ENCODE measurements around the gene ZFAND3.

The ZFAND3 gene

DNA sequence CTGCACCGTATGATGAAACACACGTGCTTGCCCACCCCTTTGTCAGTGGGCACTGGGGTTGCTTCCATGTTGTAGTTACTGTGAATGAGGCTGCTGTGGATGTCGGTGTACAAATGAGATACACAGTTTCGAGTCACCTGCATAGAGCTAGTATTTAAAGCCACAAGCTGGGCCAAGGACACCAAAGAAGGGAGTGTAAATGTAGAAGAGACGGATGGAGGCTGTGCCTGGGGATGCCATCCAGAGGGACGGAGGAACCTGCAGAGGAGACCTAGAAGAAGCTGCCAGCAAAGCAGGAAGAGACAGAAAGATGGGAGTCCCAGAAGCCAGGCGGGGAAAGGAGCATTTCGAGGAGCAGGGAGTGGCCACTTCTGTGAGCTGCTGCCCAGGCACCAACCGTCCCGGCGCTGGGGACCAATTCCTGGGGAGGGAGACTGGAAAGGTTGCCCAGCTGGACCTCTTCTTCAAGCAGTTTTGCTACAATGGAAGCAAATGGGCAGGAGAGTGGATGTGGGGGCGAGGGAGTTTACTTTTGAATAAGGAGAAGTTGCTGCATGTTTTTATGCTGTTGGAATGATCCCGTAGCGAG is 339.3 kb downstream of the ZFAND3 start:
- TF ChIP-seq HDGF (IDR thresholded peaks at IDR 0.05; ENCODE audit: borderline replicate concordance) (no peak), FOXK2 (IDR thresholded peaks at IDR 0.05) (no peak), TARDBP (IDR thresholded peaks at IDR 0.05) (no peak), BHLHE40 (IDR thresholded peaks at IDR 0.05; ENCODE audit: borderline replicate concordance) (no peak), NFRKB (IDR thresholded peaks at IDR 0.05) (no peak), CTBP1 (IDR thresholded peaks at IDR 0.05; ENCODE audit: borderline replicate concordance) (no peak), ARNT (IDR thresholded peaks at IDR 0.05) (no peak), FOXM1 (IDR thresholded peaks at IDR 0.05; ENCODE audit: borderline replicate concordance) (no peak), ELF4 (IDR thresholded peaks at IDR 0.05) (no peak), SP1 (IDR thresholded peaks at IDR 0.05) (no peak), ZNF384 (IDR thresholded peaks at IDR 0.05) (no peak), SUZ12 (IDR thresholded peaks at IDR 0.05) (no peak), FOXA1 (IDR thresholded peaks at IDR 0.05) (no peak), LEF1 (IDR thresholded peaks at IDR 0.05; ENCODE audit: borderline replicate concordance) (no peak), L3MBTL2 (conservative IDR thresholded peaks at IDR 0.05) (no peak)
- TF ChIP-seq, protein P1, sequence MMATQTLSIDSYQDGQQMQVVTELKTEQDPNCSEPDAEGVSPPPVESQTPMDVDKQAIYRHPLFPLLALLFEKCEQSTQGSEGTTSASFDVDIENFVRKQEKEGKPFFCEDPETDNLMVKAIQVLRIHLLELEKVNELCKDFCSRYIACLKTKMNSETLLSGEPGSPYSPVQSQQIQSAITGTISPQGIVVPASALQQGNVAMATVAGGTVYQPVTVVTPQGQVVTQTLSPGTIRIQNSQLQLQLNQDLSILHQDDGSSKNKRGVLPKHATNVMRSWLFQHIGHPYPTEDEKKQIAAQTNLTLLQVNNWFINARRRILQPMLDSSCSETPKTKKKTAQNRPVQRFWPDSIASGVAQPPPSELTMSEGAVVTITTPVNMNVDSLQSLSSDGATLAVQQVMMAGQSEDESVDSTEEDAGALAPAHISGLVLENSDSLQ (IDR thresholded peaks at IDR 0.05) = no peak
- ChIA-PET CTCF (no interaction called here), POLR2A (no interaction called here)
- no peak for DNase-seq (ENCODE audit: extremely low spot score)

DNA sequence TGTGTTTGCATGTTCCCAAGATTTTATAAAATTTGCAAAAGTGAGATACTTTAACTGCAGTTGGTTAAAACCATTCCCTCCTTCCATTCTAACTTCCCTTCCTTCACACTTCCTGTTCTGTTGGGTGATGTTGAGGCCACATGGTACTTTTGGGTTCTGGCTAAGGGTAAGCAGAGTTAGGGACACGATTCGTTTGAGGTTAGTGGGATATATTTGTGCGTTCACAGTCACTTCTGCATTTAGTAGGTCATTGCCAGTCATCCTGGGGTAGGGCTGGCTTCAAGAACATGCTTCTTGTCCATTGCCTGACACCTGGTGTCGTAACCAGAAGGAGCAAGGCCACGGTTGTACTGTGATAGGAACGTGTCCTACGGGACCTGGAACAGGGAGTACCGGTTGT is 340.1 kb downstream of the ZFAND3 start:
- CTCF ChIA-PET = no interaction called here
- DNase-seq (ENCODE audit: extremely low spot score) = no peak
- POLR2A ChIA-PET = no interaction called here
- TF ChIP-seq FOXK2 (IDR thresholded peaks at IDR 0.05) (no peak), ELF4 (IDR thresholded peaks at IDR 0.05) (no peak)

DNA sequence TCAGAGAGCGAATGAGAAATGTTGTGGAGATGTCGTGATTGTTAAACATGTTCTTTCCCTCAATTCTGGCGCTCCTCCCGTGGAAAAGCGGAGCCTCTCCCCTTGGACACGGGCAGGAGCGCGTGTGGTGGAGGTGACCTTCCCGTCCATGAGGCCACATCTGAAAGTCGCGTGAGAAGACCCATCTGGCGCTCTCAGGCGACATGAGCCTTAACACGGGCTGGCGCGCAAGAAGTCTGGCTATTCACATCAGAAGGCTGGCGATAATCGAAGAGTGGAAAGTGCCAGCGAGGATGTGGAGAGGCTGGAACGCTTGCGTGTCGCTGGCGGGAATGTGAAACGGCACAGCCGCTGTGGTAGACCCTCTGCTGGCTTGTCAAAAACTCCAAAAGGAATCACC is 341.3 kb downstream of the ZFAND3 start:
- no peak for DNase-seq (ENCODE audit: extremely low spot score)
- TF ChIP-seq TARDBP (IDR thresholded peaks at IDR 0.05) (no peak), FOXA1 (IDR thresholded peaks at IDR 0.05) (no peak), ARNT (IDR thresholded peaks at IDR 0.05) (no peak), BHLHE40 (IDR thresholded peaks at IDR 0.05; ENCODE audit: borderline replicate concordance) (no peak), SUZ12 (IDR thresholded peaks at IDR 0.05) (no peak), CTBP1 (IDR thresholded peaks at IDR 0.05; ENCODE audit: borderline replicate concordance) (no peak), SP1 (IDR thresholded peaks at IDR 0.05) (no peak), ZNF384 (IDR thresholded peaks at IDR 0.05) (no peak), FOXM1 (IDR thresholded peaks at IDR 0.05; ENCODE audit: borderline replicate concordance) (no peak), LEF1 (IDR thresholded peaks at IDR 0.05; ENCODE audit: borderline replicate concordance) (no peak)
- TF ChIP-seq, protein P1 (IDR thresholded peaks at IDR 0.05) = no peak
- ChIA-PET POLR2A (no interaction called here), CTCF (no interaction called here)

DNA sequence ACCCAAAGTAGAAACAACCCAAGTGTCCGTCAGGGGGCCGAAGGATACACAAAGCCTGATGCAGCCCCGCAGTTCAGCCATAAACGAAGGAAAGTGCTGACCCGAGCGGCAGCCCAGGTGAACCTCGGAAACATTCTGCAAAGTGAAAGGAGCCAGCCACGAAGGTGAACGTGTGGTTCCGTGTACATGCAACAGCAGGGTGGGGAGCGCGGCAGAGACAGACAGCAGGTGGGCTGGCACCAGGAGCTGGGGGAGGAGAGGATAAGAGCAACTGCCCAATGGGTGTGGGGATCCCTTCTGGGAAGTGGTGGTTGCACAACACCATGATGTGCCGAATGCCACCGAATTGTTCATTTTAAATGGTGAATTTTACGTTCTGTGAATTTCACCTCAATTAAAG is 341.8 kb downstream of the ZFAND3 start:
- DNase-seq (ENCODE audit: extremely low spot score) = no peak
- TF ChIP-seq FOXA1 (IDR thresholded peaks at IDR 0.05) (no peak), NFRKB (IDR thresholded peaks at IDR 0.05) (no peak), TARDBP (IDR thresholded peaks at IDR 0.05) (no peak), BHLHE40 (IDR thresholded peaks at IDR 0.05; ENCODE audit: borderline replicate concordance) (no peak), LEF1 (IDR thresholded peaks at IDR 0.05; ENCODE audit: borderline replicate concordance) (no peak), L3MBTL2 (conservative IDR thresholded peaks at IDR 0.05) (no peak), SUZ12 (IDR thresholded peaks at IDR 0.05) (no peak), CTBP1 (IDR thresholded peaks at IDR 0.05; ENCODE audit: borderline replicate concordance) (no peak), ARNT (IDR thresholded peaks at IDR 0.05) (no peak), ELF4 (IDR thresholded peaks at IDR 0.05) (no peak), FOXM1 (IDR thresholded peaks at IDR 0.05; ENCODE audit: borderline replicate concordance) (no peak), HDGF (IDR thresholded peaks at IDR 0.05; ENCODE audit: borderline replicate concordance) (no peak), SP1 (IDR thresholded peaks at IDR 0.05) (no peak), FOXK2 (IDR thresholded peaks at IDR 0.05) (no peak), ZNF384 (IDR thresholded peaks at IDR 0.05) (no peak)
- TF ChIP-seq, protein P1 (IDR thresholded peaks at IDR 0.05) = no peak
- POLR2A ChIA-PET = no interaction called here
- CTCF ChIA-PET = no interaction called here

DNA sequence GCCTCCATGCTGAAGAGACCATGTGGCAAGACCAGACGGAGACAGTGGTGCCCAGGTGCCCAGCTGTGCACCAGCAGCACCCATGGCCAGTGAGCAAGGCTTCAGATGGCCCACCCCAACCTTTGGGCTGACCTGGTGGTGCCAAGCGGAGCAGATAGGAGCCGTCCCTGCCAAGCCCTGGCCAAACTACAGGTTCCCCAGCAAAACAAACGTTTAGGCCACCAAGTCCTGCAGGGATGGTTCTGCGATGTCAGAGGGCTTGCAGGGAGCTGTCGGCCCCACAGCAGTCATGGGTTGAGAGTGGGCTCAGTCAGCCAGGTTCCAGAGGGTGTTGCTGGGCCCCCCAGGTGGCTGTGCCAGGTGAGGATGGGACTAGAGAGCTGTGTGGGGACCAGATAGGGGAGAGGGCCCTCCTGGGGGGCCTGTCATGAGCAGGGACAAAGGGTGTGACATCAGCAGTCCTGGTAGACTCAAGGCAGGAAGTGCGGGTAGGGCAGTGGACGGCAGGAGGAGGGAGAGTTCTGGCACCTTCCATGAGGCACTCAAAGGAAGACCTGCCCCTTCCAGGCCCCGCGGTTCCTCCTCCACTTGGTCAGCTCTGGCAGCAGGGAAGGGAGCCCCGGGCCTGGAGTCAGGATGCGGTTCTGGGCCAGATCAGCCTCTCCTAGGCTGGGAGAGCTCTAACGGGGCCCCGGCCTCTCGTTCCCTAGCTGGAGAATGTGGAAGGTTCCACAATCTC is 342.4 kb downstream of the ZFAND3 start:
- ChIA-PET POLR2A (no interaction called here), CTCF (no interaction called here)
- no peak for DNase-seq (ENCODE audit: extremely low spot score)
- TF ChIP-seq LEF1 (IDR thresholded peaks at IDR 0.05; ENCODE audit: borderline replicate concordance) = no peak
- TF ChIP-seq FOXK2 (IDR thresholded peaks at IDR 0.05) = no peak
- TF ChIP-seq L3MBTL2 (conservative IDR thresholded peaks at IDR 0.05) = no peak
- no peak for TF ChIP-seq FOXA1 (IDR thresholded peaks at IDR 0.05)
- TF ChIP-seq NFRKB (IDR thresholded peaks at IDR 0.05) = no peak
- no peak for TF ChIP-seq CTBP1 (IDR thresholded peaks at IDR 0.05; ENCODE audit: borderline replicate concordance)
- TF ChIP-seq, protein P1 (IDR thresholded peaks at IDR 0.05) = no peak
- TF ChIP-seq BHLHE40 (IDR thresholded peaks at IDR 0.05; ENCODE audit: borderline replicate concordance) = no peak
- no peak for TF ChIP-seq ZNF384 (IDR thresholded peaks at IDR 0.05)
- TF ChIP-seq SP1 (IDR thresholded peaks at IDR 0.05) = no peak
- TF ChIP-seq SUZ12 (IDR thresholded peaks at IDR 0.05) = no peak
- TF ChIP-seq ARNT (IDR thresholded peaks at IDR 0.05) = no peak
- TF ChIP-seq ELF4 (IDR thresholded peaks at IDR 0.05) = no peak
- no peak for TF ChIP-seq HDGF (IDR thresholded peaks at IDR 0.05; ENCODE audit: borderline replicate concordance)
- no peak for TF ChIP-seq TARDBP (IDR thresholded peaks at IDR 0.05)
- no peak for TF ChIP-seq FOXM1 (IDR thresholded peaks at IDR 0.05; ENCODE audit: borderline replicate concordance)
